ENCODE measurements around the gene VPS13D. TPM values are rescaled to one million over a fixed set of nuclear protein-coding genes. Genes with fewer than 3 reads are reported as not detected.

The VPS13D gene
- total RNA-seq, 2 donors from 2014 or later: 48.1 to 65.2 TPM

- Histone ChIP-seq H3K4me1 (peaks cover 0 to 97% of the 10 kb centered on the region in 2 donors), H3K27ac (peak overlapping the region; percentile 59 to 72)
Observed at GRCh38 chr1:12182410-12182984, 47.3 kb upstream of the VPS13D start.

GRCh38 chr1:12183095-12183794 lies 46.6 kb upstream of the VPS13D start:
- H3K4me1 ChIP-seq: peaks cover 0 to 97% of the 10 kb centered on the region in 2 donors
- H3K27ac ChIP-seq: peak overlapping the region; percentile 79 to 81
- no peaks in the 10 kb centered on the region for H3K9me3 ChIP-seq
- no peaks in the 10 kb centered on the region for H3K36me3 ChIP-seq
- DNase-seq (ENCODE audit: low spot score): no peak
- no peak overlapping the region for H3K4me3 ChIP-seq
- no peaks in the 10 kb centered on the region for H3K27me3 ChIP-seq
- no peak for TF ChIP-seq CTCF (IDR thresholded peaks at IDR 0.05)

More at GRCh38 chr1:12182410-12182984, 47.3 kb upstream of the VPS13D start:
- Histone ChIP-seq H3K9me3 (no peaks in the 10 kb centered on the region), H3K36me3 (no peaks in the 10 kb centered on the region), H3K4me3 (no peak overlapping the region), H3K27me3 (no peaks in the 10 kb centered on the region)
- TF ChIP-seq CTCF (IDR thresholded peaks at IDR 0.05): no peak
- DNase-seq (ENCODE audit: low spot score): no peak

- Histone ChIP-seq H3K9me3 (no peaks in the 10 kb centered on the region), H3K27ac (peak overlapping the region; percentile 79 to 81), H3K4me1 (peaks cover 0 to 97% of the 10 kb centered on the region in 2 donors), H3K27me3 (no peaks in the 10 kb centered on the region), H3K4me3 (peak overlapping the region in 1 of 2 donors; percentile 14), H3K36me3 (no peaks in the 10 kb centered on the region)
- peak in 1 of 2 donors; percentile 43 for TF ChIP-seq CTCF (IDR thresholded peaks at IDR 0.05)
- peak; percentile 91 for DNase-seq (ENCODE audit: low spot score)
Observed at GRCh38 chr1:12184008-12184681, 45.7 kb upstream of the VPS13D start.

- Histone ChIP-seq H3K27ac (peak overlapping the region; percentile 79 to 81), H3K9me3 (no peaks in the 10 kb centered on the region), H3K36me3 (no peaks in the 10 kb centered on the region), H3K4me3 (peak overlapping the region in 1 of 2 donors; percentile 14), H3K4me1 (peaks cover 0 to 87% of the 10 kb centered on the region in 2 donors), H3K27me3 (no peaks in the 10 kb centered on the region)
- TF ChIP-seq CTCF (IDR thresholded peaks at IDR 0.05): no peak
- DNase-seq (ENCODE audit: low spot score): no peak
Observed at GRCh38 chr1:12185036-12185917, 44.6 kb upstream of the VPS13D start.

GRCh38 chr1:12185918-12186678 lies 43.7 kb upstream of the VPS13D start:
- no peak for TF ChIP-seq CTCF (IDR thresholded peaks at IDR 0.05)
- peaks cover 0 to 78% of the 10 kb centered on the region in 2 donors for H3K4me1 ChIP-seq
- no peak for DNase-seq (ENCODE audit: low spot score)
- no peak overlapping the region for H3K4me3 ChIP-seq
- no peaks in the 10 kb centered on the region for H3K9me3 ChIP-seq
- H3K27ac ChIP-seq: peak overlapping the region; percentile 79 to 81
- peaks cover 3% of the 10 kb centered on the region for H3K36me3 ChIP-seq
- H3K27me3 ChIP-seq: no peaks in the 10 kb centered on the region

Measured in right atrium auricular region (tissue), 2 donors.